HG03045 (cell line): Measurements from ENCODE around the gene ABL1.
"Not testable (repeated sequence)": the region's sequence is repeated elsewhere in the genome, so short reads cannot be mapped to it uniquely, and the experiment has no call there.

Experiments
- ATAC-seq: cut with Tn5 transposase; IDR thresholded peaks from one replicate; pipeline ENCODE4 v1.9.1; 2021; ENCODE audit warnings: mild to moderate bottlenecking, moderate library complexity; ENCODE audit not compliant: unreplicated experiment

The ABL1 gene

GRCh38 chr9:130847306-130848217, 12.5 kb downstream of the ABL1 start:
- no peak for ATAC-seq

GRCh38 chr9:130848514-130848913, 13.5 kb downstream of the ABL1 start:
- ATAC-seq, result not testable (repeated sequence)

- ATAC-seq, result no peak
These were observed 14.3 kb downstream of the ABL1 start for GRCh38 chr9:130849356-130849755.

GRCh38 chr9:130852801-130853200, 17.7 kb downstream of the ABL1 start:
- no peak for ATAC-seq

- ATAC-seq, result no peak
These were observed 19.0 kb downstream of the ABL1 start for GRCh38 chr9:130854092-130854491.

GRCh38 chr9:130854835-130855234, 19.8 kb downstream of the ABL1 start:
- ATAC-seq, result no peak

GRCh38 chr9:130856474-130856873, 21.4 kb downstream of the ABL1 start:
- ATAC-seq, result no peak

GRCh38 chr9:130857864-130858738, 23.0 kb downstream of the ABL1 start:
- ATAC-seq, result no peak

GRCh38 chr9:130858739-130859705, 24.0 kb downstream of the ABL1 start:
- ATAC-seq, result no peak

- ATAC-seq, result no peak
These were observed 25.6 kb downstream of the ABL1 start for GRCh38 chr9:130860458-130861316.

- no peak for ATAC-seq
These were observed 26.5 kb downstream of the ABL1 start for GRCh38 chr9:130861372-130862180.

GRCh38 chr9:130862217-130862616, 27.2 kb downstream of the ABL1 start:
- no peak for ATAC-seq

- no peak for ATAC-seq
These were observed 27.7 kb downstream of the ABL1 start for GRCh38 chr9:130862747-130863146.

GRCh38 chr9:130864541-130864940, 29.5 kb downstream of the ABL1 start:
- ATAC-seq, result no peak

GRCh38 chr9:130865921-130866320, 30.9 kb downstream of the ABL1 start:
- ATAC-seq, result no peak

- ATAC-seq, result no peak
These were observed 31.5 kb downstream of the ABL1 start for GRCh38 chr9:130866474-130866965.

GRCh38 chr9:130867556-130867955, 32.5 kb downstream of the ABL1 start:
- ATAC-seq, result no peak

- no peak for ATAC-seq
These were observed 33.2 kb downstream of the ABL1 start for GRCh38 chr9:130868230-130868629.

GRCh38 chr9:130869250-130869649, 34.2 kb downstream of the ABL1 start:
- ATAC-seq, result no peak
